ENCODE data around the gene SYNPO2.

SYNPO2 gene

DNA sequence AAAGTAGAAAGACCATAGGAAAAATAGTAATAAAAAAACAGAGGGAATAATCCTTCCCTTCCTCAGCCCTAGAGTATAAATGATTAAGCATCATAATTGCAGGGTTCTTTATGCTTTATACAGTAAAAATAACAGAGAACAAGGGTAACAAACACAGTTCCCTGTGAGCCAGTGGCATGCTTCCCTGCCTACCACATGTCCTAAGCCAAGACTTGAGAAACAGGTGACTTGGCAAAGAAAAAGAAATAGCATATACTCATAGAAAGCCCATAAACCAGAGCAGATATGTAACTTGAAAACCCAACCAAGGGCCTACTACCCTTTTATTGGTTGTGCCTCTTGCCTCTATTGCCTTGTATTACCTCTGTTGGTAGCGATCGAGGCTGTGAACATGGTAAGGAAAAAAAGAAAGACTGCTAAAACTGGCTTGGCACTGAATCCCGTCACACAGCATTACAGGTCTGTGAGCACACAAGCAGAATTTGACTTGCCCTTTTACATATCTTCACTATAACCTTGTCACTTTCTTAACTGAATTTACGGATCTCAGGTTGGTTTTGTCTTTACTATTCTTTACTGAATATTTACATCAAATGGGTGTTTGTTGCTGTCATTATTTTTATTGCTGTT lies 216.1 kb downstream of the SYNPO2 start:
- DNase-seq (ENCODE audit: low spot score) (no peak), FAIRE-seq (no peak)

DNA sequence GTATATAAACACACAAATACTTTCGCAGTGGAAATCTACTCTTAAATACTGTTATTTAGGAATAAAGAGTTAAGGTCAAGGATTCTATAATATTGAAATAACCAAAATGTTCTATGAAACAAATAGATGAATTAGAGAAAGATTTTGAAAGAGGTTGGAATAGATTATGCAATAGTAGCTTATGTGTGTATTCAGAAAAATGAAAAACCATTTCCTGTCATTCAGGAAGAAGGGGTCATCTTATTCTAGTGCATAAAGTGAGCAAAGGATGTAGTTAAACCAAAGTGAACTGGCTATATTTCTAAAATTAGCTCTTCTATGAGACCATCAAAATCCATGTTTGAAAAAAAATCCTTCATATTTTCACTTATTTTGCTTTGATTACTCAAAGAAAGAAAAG lies 217.0 kb downstream of the SYNPO2 start:
- FAIRE-seq (no peak), DNase-seq (ENCODE audit: low spot score) (no peak)

DNA sequence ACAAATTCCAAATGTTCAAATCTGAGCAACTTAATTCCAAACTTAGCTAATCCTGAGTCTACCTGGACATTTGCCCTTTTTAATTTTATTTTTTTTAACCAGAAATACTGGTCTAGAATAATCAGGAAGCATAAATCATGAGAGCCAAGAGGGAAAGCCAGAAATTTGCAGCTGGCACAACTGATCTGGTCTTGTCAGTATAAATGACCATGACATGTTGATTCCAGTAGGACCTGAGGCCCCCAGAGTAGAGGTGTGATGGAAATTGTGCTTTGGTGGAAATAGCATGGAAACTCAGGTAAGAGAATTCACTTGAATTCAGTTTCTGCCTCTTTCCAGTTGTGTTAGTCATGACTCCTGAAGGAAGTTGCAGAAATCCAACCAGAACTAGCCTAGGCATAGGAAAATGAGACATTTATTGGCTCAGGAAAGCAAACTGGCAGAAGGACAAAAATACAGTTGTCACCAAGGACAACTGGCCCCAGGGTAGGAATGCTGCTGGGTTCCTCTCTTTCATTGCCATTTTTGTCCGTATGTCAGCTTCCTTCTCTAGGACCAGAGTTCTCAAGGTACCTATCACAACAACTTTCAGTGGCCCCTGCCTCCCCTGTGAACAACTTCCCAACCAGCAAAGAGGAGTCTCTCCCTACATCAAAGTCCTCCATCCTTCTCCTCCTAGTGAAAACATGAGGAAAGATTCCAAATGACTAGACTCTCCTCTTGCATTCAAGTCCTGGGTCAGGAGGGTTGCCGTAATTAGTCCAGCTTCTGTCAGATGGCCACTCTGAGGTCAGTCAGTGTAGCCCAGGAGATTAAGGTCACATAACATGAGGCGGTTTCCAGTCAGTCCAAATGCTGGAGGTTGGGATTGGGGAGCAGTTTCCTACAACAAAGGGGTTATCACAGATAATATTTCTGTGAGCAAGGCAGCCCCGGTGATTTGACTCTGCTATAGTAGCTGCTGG lies 217.7 kb downstream of the SYNPO2 start:
- DNase-seq (ENCODE audit: low spot score), result no peak
- no peak for FAIRE-seq

DNA sequence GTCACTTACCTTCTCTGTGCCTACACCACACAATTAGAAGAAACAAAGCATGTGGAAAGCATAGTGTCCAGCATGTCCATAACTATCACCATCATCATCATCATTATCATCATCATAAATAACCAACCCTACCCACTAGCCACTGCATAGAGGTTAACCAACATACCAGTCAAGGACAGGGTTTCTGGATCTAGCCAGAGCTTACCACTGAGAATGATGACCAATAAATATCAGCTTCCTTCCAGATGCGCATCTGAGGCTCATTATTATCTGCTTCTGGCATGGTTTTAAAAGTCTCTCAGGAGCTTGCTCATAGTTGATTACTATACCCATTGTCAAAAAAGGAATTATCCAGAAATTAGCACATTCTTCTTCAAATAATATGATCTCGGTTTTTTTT lies 221.5 kb downstream of the SYNPO2 start:
- no peak for DNase-seq (ENCODE audit: low spot score)
- no peak for FAIRE-seq

Measured in urothelium cell line (cell line).